Right renal cortex interstitium (tissue), 3 donors: ENCODE data around the gene ZNF775. TPM values are rescaled to one million over a fixed set of nuclear protein-coding genes. Genes with fewer than 3 reads are reported as not detected.

ENCODE experiments used
- DNase-seq, 3 donors: peaks; one replicate each; pipeline ENCODE4 v3.0.0-alpha.2; 2013; ENCODE audit warnings: low read depth in 3 of 3, low spot score in 2 of 3
- polyA plus RNA-seq, 3 donors: library from polyadenylated mRNA; unstranded; fragments of 120-200 nt; gene quantifications; one replicate each; pipeline ENCODE4 v1.2.1, GENCODE V29; 2013; ENCODE audit not compliant: insufficient read length in 3 of 3

Gene ZNF775
- polyA plus RNA-seq, 3 donors: 3.6 to 4.1 (median 4.1) TPM

DNA sequence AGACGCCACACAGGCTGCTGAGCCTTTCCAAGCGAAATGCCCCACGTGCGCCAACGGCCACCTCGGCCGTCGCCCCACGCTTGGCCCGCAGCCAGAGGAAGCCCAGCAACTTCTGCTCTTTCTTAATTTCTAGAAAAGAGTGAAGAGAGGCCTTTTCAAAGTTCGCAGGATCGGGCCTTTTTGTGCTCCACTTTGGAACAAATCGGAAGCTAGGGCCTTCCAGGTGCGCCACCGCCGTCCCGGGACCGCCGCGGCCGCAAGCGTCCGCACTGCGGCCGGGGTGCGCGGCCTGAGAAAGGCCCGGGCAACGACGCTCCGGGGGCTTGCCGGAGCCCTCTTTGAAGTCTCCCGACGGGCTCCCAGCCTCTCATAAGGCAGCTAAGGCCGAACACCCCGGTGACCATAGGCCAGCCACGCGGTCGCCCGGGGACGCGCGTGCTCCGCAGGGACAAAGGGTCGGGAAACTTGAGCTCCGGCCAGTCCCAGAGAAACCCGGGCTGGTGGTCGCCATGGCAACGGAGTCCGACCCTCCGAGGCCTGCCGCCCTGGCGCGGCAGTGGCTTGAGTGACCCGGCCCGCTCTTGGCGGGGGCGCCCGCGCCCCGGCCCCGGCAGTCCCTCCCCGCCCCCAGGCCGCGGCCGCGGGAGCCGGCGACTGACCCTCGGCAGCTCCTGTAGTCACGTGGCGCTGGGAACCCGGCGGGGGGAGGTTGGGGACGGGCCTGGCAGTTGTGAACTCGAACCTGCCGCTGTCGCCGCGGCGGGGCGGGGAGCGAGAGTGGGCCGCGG, 10.8 kb upstream of the ZNF775 start, which contains the start of gene REPIN1:
TSS of gene REPIN1 (plus strand) at position 727 of the 788 bp plus-strand sequence. CDS start 890 bp downstream, outside the sequence.
- peak in 1 of 3 donors; percentile 81 for DNase-seq

DNA sequence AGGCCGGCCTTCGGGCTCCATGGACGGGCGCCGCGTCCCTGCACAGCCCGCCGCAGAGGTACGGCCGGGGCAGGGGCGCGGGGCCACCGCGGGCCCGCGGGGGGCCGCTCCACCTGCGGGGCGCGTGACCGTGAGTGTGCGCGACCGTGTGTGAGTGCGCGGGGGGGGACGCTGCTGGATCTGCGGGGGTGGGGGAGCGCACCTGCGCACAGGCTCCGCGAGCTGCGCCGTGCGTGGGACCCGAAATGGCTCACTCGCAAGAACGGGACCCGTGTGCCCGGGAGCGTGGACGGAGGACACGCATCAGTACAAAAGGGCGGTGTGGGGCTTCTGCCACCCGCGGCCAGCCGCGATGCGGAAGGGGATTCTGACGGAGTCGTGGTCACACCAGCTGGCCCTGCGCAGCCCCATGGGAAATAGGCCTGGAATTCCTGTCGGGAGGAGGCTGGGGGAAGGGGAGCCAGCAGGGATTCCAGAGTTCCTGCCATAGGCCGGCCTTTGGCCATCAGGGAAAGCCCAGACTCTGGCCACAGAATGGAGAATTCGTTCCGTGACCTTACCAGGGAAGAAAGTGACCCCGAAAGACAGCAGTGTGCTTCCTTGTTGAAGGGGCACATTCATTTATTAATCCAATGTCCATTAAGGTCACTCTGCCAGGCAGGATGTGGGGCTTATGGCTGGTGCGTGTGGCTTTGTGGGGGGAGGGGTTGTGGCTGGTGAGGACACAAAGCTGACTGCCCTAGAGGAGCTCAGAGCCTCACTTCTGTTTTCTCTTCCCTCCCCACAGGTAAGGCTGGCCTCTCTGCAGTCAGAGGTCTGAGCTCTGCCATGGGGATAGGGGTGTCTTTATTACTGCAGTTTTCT, 10.0 kb upstream of the ZNF775 start:
- DNase-seq: no peak

DNA sequence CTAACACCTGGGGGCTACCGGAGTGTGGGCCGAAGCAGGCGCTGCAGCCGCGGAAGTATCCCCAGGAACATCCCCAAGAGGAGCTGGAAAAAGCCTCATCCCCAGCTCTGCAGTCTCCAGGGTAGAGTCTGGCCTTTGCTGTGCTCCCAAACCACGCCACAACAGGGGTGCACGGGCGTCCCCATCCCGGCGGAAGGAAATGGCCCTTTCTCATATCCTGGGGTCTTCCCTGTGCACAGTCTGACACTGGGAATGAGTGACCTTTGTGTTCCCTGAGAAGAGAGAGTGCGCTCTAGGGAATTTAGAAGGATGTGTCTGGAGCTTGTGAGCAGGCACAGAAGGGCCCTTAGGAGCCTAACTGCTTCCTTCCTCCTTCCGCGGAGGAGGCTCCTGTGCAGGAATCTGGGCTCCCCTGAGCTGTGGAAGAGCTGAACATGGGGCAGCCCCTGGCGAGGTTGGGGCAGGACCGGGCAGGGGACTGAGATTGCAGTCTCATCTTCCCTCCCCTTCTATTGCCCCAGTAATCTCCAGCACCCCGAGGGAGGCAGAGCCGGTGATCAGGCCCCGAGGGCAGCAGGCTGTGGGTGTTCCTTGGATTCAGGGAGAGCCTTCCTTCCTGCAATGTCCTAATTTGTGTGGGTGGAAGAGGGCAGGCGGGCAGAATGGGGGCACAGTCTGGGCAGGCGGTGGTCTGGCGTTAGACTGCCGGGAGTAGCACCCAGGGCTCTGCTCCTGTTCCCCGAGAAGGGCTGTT, 9.2 kb upstream of the ZNF775 start:
- DNase-seq: no peak

DNA sequence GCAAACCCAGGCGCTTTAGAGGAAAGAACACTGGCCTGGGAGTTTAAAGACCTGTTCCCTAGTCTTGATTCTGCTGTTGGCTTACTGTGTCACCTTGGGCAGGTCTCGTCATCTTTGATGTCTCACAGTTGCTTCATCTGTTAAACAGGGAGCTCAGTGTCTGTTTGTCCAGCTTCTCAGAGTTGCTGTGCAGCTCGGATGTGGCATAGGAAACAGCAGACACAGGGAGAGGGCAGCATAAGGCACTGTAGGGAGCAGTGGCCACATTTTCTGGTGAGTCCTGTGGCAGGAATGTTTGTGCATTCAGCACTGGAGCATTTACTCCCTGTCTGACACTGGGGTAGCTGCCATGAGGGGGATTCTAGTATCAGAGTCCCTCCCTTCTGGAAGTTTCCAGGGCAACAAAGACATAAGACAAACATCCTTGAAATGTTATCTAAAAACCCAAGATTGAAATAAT, 8.5 kb upstream of the ZNF775 start:
- DNase-seq: no peak

DNA sequence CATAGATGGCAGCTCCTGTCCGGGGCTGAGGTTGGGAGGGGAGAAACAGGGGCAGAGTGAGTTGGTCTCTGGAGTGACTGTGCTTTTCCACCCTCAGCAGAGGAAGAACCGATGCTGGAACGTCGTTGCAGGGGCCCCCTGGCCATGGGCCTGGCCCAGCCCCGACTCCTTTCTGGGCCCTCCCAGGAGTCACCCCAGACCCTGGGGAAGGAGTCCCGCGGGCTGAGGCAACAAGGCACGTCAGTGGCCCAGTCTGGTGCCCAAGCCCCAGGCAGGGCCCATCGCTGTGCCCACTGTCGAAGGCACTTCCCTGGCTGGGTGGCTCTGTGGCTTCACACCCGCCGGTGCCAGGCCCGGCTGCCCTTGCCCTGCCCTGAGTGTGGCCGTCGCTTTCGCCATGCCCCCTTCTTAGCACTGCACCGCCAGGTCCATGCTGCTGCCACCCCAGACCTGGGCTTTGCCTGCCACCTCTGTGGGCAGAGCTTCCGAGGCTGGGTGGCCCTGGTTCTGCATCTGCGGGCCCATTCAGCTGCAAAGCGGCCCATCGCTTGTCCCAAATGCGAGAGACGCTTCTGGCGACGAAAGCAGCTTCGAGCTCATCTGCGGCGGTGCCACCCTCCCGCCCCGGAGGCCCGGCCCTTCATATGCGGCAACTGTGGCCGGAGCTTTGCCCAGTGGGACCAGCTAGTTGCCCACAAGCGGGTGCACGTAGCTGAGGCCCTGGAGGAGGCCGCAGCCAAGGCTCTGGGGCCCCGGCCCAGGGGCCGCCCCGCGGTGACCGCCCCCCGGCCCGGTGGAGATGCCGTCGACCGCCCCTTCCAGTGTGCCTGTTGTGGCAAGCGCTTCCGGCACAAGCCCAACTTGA, 7.8 kb upstream of the ZNF775 start:
- no peak for DNase-seq

DNA sequence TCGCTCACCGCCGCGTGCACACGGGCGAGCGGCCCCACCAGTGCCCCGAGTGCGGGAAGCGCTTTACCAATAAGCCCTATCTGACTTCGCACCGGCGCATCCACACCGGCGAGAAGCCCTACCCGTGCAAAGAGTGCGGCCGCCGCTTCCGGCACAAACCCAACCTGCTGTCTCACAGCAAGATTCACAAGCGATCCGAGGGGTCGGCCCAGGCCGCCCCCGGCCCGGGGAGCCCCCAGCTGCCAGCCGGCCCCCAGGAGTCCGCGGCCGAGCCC, 7.2 kb upstream of the ZNF775 start:
- DNase-seq: no peak

DNA sequence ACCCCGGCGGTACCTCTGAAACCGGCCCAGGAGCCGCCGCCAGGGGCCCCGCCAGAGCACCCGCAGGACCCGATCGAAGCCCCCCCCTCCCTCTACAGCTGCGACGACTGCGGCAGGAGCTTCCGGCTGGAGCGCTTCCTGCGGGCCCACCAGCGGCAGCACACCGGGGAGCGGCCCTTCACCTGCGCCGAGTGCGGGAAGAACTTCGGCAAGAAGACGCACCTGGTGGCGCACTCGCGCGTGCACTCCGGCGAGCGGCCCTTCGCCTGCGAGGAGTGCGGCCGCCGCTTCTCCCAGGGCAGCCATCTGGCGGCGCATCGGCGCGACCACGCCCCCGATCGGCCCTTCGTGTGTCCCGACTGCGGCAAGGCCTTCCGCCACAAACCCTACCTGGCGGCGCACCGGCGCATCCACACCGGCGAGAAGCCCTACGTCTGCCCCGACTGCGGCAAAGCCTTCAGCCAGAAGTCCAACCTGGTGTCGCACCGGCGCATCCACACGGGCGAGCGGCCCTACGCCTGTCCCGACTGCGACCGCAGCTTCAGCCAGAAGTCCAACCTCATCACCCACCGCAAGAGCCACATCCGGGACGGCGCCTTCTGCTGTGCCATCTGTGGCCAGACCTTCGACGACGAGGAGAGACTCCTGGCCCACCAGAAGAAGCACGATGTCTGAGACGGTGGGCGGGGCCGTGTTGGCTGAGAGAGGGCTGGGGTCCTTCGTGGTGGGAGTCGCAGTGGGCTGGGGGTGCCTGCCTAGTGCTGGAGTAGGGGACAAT, 6.7 kb upstream of the ZNF775 start:
- no peak for DNase-seq

DNA sequence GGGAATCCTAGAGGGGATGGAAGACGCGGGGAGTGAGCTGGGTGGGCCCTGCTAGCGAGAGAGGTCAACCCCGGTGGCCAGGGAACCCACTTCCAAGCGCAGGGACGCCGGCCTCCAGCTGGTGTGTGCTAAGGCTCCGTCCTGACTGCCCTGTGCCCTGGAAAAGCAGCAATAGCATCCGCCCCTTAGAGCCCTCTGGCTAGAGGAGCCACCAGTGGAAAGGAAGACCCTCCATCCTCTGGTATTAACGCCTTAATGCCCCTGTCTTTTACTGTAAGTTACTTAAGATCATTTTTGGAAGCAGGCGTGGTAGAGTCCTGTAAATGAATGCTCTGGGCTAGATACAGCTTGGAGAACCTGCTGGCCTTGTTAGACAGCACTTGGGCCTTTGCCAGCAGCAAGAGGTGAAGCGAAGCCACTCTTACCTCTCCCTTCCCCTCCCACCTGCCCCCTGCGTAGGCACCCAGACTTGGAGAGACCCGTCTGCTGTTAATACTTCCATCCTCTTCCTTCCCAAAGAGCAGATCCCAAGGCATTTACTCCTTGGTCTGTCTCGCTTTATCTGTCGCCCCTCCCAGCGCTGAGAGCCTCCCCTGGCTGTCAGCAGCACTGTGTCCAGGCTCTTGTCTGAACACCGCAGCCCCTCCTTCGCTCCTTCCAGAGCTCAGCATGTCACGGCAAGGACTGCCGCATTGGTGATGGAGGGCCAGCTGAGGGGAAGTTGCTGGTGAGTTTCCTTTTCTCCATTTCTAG, 5.9 kb upstream of the ZNF775 start:
- no peak for DNase-seq

DNA sequence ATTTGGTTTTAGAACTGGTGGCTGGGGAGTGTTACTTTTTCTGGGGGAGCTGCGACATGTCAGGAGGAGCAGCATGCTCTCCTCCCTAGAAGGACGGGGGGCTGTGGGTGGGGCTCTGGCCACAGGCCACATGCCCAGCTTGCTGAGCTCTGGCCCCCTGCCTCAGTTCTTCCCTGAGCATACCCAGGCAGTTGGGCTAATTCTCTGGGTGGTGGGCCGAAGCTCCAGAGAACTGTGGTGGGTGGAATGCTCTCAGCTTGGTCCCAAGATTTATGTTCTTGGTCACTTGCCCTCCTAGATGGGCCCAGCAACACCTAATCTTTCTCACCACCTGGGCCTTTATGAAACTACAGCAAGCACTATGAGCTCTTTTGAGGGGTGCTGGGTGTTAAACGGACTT, 5.1 kb upstream of the ZNF775 start:
- DNase-seq: no peak

DNA sequence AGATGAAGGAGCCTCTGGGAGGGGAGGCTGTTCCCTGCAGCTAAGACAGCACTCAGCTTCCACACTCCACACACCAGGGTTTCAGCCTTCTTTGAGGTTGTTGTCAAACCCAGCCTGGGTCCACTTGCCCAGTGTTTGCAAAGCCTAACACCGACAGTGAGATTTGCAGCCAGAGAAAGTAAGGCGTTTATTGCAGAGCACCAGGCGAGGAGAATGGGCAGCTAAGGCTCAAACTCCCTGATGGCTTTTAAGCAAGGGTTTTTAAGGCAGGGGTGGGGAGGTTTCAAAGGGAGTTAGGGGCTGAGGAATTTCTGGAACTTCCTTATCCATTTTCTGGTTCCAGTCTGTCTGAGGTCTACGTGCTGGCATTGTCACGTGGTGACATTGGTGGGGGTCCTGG, 4.7 kb upstream of the ZNF775 start:
- DNase-seq: no peak

DNA sequence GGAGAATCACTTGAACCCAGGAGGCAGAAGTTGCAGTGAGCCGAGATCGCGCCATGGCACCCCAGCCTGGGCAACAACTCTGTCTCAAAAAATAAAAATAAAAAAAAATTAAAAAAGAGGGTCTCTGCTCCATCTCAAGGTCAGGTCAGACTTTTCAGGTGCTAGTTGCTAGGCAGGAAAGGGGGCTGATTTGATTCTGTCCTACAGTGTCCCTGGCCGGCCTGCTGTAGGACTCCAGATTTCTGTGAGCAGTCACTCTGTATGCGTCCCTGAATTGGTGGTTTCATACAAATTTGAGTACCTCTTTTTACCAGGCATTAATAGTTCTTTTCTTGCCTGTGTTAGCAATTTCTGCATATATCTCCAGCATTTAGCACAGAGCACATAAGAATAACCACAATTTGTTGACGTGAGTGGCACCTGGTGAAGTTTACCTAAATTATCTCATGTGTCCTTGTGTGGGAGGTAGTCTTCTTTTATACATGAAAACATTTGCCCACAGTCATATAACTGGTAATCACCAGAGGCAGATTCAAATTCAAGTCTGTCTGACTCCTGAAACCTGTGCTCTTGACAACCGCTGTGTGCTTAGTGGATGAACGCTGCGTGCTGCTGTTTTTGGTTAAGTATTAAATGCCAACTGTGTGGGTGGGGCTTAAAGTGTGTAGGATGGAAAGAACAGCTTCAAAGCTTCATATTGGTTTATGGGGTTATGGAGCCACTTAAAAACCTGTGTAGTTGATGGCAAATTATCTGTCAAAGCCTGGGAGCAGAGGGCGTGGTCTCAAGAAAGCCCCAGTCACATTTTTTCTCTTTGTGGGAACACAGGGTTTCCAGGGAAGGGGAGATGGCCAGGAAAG, 3.2 kb upstream of the ZNF775 start:
- DNase-seq: no peak

DNA sequence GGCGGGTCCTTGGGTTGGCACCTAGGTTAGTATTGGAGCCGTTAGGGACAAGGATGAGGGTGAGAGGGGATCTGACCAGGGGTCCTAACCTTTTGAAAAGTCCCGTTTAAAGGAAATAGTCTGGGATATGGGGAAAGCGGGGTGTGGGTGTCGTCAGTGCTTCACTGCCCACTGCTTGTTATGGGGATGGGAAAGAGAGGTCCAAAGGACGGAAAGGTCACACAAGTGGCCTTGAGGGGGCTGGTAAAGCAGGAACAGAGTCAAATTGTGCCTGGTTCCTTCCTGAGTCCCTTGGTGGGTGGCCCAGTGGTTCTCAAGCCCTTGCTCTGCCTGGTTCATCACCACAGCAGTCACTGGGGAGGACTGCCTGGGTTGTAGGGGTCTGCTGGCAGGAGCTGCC, 2.6 kb upstream of the ZNF775 start:
- DNase-seq: no peak

DNA sequence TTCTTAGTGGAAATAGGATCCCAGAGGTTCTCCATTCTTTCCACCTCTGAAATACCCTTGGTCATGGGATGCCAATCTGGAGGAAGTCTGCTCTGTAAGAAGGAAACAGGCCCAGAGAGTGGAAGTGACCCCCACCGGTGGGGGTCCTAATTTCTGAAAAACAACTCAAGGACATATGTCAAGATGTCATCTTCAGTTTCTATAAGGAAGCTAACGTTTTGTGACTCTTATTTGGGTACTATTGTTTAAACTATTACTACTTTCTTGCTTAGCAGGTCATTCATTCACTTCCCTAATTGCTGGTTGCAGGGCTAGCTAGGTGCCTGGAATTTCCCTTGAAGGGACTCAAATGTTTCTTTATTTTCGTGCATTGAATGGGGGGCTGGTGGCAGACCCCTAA, 1.9 kb upstream of the ZNF775 start:
- no peak for DNase-seq

DNA sequence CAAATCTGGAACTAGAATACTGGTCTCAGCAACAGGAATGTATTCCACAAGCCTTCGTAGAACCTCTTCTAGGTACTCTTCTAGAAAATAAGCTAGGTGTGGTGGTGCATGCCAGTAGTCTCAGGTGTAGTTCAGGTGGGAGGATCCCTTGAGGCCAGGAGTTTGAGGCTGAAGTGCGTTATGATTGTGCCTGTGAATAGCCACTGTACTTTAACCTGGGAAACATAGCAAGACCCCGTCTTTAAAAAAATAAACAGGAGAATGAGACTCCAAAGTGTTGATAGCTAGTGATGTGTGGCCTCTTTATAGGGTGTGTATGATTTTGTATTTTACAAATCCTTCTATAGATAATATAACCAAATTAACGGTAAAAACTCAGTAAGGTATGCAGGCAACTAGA, 1.5 kb upstream of the ZNF775 start:
- DNase-seq: no peak

DNA sequence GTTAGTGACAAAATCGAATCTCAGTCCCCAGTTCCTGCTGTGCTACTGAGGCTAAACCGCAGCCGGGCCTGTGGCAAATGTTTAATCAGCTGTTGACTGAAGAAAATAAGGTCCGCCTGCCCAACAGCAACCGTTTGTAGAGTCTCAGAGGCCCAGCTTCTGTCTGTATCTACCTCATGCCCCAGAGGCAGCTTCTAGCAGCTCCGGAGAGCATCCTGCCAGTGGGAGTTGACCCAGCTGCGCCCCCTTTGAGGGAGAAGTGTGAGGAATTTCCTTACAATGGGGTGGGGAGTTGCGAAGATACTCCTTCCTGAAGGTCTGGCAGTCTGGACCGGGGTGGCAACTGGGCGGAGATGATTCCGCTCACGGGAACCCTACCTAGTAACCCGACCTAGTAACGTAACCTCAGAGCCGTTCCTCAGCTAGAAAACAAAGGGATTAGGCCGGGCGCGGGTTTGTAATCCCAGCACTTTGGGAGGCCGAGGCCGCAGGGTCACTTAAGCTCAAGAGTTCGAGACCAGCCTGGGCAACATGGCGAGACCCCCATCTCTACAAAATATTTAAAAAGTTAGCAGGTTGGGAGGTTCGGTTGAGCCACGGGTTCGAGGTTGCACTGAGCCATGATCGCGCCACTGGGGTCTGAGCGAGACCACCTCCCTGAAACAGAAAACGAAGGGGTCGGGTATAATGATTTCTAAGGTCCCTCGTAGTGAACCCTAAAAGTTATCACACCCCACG, 846 bp upstream of the ZNF775 start:
- no peak for DNase-seq

DNA sequence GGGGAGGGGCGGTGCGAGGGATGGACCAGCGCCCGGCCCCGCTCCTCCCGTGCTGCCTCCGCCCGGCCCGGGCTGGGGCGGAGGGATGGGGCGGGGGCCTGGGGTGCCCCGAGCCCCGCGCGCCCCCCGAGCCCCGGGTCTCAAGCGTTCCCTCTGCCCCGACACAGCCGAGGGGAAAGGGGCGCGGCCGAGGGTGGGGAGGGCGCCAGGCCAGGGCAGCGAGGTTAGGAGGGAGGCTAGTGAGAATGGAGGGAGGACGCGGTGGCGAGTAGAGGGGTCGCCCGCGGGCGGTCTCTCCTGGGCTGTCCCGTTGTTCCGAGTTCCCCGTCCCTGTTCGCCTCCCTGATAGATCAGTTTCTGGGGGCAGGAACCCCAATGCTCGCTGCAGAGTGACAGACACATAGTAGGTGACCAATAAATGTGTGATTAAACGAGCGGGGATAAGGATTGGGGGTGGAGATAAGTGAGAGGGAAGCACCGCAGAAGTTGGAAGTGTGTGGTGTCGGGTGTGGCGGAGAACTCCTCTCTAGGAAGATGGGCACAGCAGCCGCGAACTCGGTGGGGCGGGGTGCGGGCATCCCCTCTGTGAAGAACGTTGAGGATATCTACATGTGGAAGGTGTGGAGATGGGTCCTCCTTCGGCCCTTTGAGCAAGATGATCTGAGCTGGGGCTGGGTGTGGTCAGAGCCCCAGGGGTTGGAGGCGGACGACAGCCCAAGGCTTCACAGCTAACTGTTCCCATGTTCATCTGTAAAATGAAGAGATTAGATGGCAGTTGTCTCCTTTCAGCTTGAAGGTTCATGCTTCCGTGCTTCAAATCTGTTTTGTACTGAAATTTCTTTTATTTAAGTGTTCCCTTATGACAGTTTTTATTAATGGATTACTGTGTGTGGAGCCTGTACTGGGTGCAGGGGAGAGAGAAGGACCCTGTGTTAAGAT, 580 bp downstream of the ZNF775 start:
- no peak for DNase-seq
